SH-SY5Y (cell line): ENCODE measurements around the gene COL9A1.

ENCODE experiments used
- GATA2 ChIP-seq: IDR thresholded peaks from 2 replicates; pipeline ENCODE4 v1.6.1; 2011; ENCODE audit warnings: mild to moderate bottlenecking, low read depth, low read length
- GATA3 ChIP-seq: IDR thresholded peaks from 2 replicates; pipeline ENCODE4 v1.6.1; 2011; ENCODE audit warnings: low read depth, mild to moderate bottlenecking, low read length, moderate library complexity

COL9A1 gene

DNA sequence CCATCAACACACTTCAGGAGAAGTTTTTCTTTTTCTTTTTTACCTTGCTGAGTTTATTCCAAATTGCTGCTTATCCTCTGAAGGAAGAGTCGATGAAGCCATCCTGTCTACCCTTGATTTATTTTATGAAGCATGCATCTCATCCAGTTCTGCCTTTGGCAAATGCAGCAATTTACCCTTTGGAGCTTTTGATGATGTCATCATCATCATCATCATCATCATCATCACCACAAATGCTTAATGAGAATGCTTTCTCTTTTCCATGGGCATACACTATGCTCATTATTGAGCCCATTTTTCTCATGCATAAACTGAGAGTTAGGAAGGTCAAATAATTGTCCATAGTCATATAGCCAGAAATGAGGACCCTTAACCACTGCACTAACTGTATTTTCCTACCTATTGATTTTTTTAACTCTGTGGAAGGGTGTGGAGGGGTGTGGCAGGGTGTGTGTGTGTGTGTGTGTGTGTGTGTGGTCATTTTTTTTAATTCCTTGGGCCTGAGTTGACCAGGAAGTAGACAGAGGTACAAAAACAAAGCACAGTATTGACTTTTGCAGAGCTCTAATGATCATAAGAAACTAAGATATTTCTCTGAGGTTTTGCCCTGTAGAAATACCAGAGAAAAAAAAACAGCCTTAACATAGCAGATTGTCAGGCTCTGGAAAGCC, 82.8 kb downstream of the COL9A1 start:
- no peak for TF ChIP-seq GATA2
- no peak for TF ChIP-seq GATA3

DNA sequence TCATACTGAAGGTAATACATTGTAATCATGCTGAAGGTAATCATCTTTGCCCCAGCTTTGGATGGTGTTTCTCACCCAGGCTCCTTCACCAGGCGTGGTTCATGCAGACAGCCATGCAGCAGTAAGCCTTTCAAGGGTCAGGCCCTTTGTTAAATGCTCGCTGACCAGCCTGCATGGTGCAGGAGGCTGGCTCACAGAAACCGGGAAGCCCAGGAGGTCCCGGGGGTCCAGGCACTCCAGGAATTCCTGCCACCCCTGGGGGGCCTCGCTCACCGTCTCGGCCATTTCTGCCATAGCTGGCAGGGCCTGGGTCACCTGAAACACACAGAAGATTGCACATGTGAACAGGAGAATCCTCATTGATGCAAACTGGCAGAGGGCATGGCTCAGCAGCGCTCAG, 86.1 kb downstream of the COL9A1 start:
- TF ChIP-seq GATA2 (no peak), GATA3 (no peak)

DNA sequence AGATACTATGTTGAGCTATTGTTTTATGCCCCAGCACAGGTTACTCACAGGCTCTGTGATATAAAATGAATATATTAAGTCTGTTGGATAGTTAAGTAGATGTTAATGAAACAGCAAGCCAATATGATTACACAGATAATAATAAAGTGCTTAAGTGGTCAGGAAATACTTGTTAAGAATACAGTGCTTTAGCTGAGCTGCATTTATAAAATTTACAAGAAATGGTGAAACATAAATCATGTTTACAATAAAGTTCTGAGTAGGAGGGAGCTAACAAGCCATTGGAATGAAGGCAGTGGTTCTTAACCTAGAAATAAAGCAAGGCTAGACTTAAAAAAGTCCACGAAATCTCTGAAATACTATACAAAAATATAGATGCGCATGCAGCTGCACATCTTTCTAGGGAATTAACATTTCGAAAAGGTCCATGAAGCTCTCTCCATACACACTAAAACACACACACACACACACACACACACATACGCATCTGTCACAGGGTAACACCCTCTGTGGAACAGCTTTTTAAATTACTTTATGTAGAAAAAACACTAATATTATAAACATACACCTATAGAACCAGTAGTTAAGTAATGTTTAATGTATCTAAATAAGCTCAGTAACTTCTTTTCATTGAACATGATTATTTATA, 87.3 kb downstream of the COL9A1 start:
- TF ChIP-seq GATA2 (no peak), GATA3 (no peak)

DNA sequence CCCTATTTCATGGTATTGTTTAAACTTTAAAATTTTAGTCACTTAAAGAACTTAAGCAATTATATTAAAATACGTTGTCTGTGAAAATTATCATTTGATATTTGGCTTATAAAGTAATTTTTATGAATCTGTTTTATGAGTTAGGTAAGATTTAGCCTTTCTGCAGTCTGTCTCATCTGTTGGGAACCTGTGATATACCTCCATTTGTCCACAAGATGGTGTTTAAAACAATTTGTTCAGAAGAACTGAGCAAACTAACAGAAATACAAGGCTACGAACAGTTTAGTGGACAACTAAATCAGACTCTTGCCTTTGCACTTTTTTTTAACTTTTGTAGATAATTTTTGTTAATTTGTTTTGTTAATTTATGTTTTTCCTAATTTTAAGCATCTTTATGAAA, 92.4 kb downstream of the COL9A1 start:
- TF ChIP-seq GATA2 = no peak
- TF ChIP-seq GATA3 = no peak

DNA sequence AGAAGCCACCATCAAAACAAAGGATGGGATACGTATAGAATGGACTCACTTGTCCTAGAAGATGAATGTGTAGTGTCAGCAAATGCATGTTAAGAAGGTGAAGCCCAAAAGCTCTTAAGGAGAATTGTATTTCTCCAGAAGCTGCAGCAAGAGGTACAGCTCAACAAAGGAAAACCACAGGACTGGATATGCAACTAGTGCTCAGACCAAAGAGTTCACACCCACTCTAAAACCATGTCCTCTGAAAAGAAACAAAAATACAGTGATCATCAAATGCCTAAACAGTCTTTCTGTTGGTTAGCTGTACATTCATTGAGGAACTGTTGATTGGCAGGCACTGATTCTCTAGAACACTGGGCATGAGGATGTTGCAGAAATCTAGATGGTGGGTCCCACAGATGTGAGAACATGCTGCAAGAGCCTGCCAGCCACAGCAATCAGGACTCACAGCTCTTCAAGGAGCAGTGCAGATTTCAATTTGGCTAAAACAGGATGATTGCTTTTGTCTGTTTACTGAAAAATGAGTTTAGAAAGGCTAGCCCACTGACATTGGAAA, 94.6 kb downstream of the COL9A1 start:
- TF ChIP-seq GATA2 = no peak
- TF ChIP-seq GATA3 = no peak

DNA sequence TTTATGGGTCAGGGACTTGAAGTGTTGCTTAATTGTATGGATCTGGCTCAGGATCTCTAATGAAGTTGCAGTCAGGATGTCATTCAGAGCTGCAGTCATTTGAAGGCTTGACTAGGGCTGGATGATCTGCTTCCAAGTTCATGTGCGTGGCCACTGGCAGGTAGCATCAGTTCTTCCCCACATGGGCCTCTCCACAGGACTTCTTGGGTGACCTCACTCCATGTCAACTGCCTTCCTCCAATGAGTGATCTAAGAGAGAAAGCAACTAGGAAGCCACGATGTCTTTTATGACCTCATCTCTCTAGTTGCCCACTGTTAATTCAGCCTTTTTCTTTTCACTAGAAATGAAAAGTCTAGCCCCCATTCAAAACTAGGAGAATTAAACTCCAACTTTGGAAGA, 104.1 kb downstream of the COL9A1 start:
- TF ChIP-seq GATA2 (no peak), GATA3 (no peak)

DNA sequence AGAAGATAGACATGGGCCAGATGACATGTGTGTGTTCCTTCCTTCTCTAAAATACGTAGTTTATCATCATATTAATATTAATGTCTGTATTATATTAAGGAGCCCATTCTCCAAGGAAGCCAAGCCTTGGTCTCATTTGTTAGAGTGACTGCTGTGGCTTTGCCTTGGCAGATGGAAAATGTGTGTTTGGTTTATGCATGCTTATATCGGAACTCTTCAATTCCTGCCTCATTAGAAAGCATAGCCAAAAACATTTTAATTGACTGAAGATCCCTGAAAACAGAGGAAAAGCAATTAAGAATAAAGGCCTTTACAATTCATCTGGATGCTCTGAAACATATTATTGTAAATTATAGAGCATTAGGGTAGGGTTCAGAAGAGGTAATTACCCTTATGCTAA, 106.4 kb downstream of the COL9A1 start:
- no peak for TF ChIP-seq GATA3
- TF ChIP-seq GATA2 = no peak

DNA sequence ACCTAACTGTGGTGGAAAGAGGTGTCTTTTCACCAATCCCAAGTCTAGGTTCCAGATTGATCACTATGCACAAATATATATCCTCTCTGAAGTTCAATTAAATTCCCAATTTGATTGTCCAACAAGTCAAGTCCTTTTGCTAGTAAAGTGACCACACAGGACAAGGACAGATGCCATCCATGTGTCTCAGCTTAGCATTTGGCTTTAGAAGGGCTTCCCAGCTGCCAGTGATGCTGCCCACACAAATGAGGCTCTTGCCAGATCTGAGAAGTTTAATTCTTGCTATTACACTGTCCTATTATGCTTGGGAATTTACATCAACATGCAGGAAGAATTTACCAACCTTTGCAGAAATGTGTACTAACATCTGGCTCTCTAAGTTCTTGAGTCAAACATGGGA, 108.5 kb downstream of the COL9A1 start:
- TF ChIP-seq GATA3 (no peak), GATA2 (no peak)

DNA sequence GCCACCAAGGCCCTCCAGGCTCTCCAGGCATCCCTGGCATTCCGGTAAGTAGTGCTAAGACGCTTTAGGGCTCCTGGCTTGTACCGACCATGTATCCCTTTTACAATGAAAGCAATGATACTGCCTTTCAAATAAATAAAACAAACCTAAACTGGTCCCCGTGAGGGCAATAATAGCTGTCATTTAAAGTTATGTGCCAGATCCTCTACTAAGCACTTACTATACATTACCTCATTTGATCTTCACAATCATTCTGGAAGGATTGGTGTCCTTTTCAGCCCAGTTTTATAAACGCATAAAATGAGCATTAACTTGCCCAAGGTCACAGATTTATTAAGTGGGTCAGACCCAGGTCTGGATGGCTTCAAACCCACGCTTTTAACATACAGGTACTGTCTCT, 114.7 kb downstream of the COL9A1 start:
- no peak for TF ChIP-seq GATA3

DNA sequence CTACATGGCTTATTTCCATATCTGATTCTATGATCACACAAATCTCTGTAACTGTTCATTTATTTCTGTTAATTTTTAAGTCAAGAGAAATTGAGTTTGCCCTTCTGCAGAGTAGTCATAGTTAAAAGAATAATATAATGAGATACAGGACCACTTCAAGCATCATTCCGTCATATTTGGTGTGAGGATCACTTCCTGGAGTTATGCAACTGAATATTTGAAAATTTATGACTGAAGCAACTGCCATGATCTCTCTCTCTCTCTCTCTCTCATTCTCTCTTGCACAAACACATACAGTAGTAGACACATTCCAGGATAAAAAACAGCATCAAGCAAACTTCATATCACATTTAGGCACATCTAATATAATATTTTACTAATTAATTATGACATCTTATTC, 116.4 kb downstream of the COL9A1 start:
- no peak for TF ChIP-seq GATA3

DNA sequence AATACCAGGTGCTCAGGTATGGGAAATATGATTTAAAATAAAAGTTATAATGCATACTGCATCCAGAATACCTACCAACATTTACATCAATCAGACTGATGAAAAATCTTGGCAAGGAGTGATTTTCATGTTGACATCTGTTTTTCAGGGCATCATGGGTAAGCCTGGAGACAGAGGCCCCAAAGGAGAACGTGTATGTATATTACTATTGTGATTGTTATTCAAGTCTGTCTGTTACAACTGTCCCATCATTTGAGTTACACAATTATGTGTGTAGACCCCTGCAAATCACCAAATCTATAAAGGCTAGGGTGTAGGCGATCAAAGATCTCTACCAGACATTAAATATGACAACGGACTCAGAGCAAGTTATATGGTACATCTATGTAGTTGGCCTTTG, 118.2 kb downstream of the COL9A1 start:
- TF ChIP-seq GATA2 (no peak), GATA3 (no peak)

DNA sequence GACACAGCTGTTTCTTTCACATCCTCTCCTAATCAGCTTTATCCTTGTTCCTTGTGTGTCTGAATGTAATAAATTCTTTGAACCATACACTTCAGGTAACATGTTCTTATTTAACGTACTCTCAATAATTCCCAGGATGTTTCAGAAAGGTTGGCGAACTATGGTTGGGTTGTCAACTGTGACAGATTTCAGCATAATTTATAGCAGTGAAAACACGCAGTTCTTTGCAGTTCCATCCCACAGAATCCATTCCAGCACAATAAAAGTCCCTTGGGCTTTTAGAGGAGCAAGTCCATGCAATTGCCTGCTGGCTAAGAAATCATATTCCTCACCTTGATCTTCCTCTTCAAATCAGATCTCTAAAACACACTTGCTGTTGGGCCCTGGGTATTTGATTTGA, 119.3 kb downstream of the COL9A1 start:
- no peak for TF ChIP-seq GATA3

DNA sequence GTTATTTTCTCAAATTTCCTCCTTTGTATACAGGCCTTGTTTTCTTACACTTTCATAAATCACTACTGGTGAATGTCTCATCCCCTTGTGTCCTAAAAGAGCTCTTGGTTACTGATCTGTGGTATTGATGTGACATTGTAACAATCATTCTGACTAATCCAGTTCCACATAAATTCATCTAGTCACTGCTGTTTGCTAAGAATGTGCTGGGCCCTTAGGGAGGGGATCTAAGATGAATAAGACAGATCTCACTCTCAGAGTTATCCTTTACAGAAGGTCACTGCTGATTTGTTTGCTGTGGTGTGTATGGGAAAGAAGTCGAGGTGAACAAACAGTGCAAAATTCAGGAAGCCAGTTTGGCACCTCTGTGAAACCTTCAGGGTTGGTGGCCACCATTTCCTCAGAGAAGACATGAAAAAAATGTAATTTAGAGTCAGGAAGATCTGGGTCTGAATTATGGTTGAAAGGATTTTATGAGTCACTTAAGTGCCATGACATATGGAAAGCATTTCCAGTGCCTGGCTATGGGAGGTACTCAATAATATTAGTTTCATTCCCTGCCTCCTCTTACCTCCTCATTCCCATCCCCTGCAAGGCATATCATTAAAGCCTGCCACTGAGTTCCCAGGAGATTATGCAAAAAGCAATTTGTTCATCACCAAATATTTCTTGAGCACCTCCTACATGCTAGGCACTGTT, 121.8 kb downstream of the COL9A1 start:
- no peak for TF ChIP-seq GATA3
- no peak for TF ChIP-seq GATA2

DNA sequence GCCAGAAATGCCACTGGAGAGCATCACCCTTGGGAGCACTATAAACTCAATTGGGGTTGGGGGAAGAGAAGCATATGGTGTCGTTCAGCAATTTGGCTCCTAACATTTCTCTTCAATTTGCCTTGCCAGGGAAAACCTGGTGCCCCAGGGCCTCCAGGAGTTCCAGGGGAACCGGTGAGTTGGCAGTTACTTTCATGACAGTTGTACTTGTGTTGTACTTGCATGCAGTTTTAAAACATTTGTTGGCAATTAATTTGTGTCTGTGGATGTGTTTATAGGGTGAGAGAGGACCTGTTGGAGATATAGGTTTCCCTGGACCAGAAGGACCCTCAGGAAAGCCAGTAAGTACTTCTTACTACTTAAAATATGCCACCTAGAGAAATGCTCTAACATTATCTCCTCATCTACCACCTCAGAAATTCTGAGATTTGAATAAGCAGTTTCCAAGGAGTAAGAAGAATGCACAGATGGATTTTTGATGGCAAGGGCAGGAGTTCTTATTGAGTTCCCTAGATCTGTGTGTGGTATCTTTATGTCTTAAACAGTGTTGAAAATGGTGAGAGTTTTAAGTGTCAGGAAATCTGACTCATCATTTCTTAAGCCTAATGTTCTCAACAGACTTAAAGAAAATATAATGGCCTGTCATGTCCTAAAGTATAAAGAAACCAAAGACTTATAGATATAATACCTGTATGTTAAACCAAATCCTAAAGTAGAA, 122.5 kb downstream of the COL9A1 start:
- TF ChIP-seq GATA3 = no peak
- TF ChIP-seq GATA2 = no peak
